Glomerular visceral epithelial cell (primary cell): ENCODE results near the gene MYO5A.
"Not testable (repeated sequence)": the region's sequence is repeated elsewhere in the genome, so short reads cannot be mapped to it uniquely, and the experiment has no call there.

ENCODE experiments used
- DNase-seq: peaks from one replicate; pipeline ENCODE4 v3.0.0-alpha.2; 2016; ENCODE audit errors: extremely low spot score

The MYO5A gene

DNA sequence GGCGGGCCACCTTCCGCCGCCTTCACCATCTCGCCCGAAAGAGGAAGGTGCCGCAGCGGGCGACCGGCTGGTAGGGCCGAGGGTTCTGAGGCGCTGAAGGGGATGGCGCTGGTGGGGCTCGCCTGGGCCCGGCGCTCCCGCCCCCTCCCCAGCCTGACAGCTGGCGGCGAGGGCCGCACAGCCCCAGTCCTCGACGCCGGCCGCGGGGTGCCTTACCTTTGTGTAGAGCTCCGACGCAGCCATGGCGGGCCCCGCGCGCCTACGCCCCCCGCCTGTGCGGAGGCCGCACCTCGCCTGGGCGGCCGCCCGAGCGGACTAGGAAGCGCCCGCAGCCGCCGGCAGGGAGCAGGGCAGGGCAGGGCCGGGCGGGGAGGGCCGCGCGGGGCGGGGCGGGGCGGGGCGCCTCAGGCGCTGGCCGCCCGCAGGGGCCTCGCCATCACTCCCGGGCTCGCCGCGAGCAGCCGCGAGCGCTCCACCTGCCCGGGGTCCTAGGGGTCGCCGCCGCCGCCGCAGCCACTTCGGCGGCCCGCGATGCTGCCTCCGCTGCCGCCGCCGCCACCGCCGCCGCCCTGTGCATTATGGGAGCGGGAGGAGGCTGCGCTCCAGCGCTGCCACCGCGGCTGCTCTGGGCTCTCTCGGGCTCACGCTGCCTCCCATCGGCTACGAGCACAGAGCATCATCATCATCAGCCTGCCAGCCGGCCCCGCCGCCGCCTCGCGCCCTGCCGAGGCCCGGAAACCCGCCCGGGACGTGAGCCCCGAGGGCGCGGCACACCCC, at the start of gene MYO5A:
Gene MYO5A, minus strand, starts transcription at position 317 of the 777 bp plus-strand sequence. Its CDS starts 74 bp downstream, at position 243.
- DNase-seq, result peak; percentile 79

GRCh38 chr15:52576692-52577091, 48.0 kb upstream of the MYO5A start:
- DNase-seq, result no peak

DNA sequence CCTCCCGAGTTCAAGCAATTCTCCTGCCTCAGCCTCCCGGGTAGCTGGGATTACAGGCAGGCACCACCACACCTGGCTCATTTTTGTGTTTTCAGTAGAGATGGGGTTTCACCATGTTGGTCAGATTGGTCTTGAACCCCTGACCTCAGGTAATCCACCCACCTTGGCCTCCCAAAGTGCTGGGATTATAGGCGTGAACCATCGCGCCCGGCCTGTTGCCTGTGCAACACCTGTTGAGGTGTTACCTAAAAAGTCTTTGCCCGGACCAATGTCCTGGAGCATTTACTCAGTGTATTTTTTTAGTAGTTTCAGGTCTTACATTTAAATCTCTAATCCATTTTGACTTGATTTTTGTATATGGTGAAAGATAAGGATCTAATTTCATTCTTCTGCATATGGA, 46.9 kb upstream of the MYO5A start:
- DNase-seq, result not testable (repeated sequence)

- DNase-seq, result no peak
These were observed 46.4 kb upstream of the MYO5A start for GRCh38 chr15:52575072-52575471.

DNA sequence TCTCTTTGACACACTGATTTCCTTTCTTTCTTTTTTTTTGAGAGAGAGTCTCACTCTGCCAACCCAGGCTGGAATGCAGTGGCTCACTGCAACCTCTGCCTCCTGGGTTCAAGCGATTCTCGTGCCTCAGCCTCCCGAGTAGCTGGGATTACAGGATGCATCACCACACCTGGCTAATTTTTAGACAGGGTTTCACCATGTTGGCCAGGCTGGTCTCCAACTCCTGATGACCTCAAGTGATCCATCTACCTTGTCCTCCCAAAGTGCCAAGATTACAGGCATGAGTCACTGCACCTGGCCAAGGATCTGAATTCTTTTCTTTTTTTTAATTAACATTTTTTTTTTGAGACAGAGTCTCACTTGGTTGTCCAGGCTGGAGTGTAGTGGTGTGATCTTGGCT, 45.9 kb upstream of the MYO5A start:
- not testable (repeated sequence) for DNase-seq

DNA sequence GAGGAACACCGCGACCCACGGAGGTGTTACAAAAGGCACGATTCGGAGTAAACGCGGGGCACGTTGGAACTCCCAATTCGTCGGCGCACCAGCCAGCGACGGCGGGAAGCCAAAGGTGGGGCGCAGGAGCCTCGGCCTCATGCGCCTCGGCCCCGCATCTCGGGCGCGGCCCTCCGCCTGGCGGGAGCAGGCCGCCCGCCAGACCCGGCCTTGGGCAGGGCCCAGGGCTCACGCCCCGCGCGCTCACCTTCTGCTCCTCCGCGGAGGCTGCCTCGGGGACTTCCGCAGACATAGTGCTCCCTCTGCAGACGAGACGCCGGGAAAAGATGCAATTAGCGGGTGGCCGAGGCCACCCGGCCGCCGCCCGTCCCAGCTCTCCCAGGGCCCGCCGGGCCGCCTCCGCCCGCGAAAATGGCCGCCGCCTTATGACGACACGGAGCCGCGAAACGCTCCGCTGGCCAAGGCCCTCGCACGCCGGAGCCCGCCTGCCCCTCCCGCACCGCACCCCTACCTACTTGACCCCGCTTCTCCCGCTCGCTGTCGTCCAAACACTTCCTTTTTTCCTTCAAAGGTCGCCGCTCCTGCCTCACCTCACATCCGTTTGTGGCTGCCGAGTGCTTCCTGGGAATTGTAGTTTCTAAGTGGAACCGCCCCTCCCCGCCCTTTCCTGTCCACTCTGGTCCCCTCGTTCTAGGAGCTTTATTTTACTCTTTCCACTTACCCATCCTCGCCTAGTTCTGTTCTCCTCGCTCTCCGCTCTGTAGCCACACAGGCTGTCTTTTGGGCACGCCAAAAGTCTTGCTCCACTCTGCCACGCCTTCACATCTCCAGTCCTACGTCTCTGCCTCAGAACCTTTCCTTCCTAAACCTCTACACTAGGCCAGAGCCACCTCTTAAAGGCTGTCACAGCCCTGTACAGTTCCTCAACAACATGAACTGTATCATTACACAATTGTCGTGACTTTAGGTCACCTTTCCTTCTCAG, 40.2 kb upstream of the MYO5A start, which contains the start of gene ARPP19:
Gene ARPP19, minus strand, starts transcription at position 430 of the 985 bp plus-strand sequence. Its CDS starts 138 bp downstream, at position 292.
- DNase-seq, result peak; percentile 95

GRCh38 chr15:52567871-52568600, 39.4 kb upstream of the MYO5A start:
- DNase-seq, result peak; percentile 36

DNA sequence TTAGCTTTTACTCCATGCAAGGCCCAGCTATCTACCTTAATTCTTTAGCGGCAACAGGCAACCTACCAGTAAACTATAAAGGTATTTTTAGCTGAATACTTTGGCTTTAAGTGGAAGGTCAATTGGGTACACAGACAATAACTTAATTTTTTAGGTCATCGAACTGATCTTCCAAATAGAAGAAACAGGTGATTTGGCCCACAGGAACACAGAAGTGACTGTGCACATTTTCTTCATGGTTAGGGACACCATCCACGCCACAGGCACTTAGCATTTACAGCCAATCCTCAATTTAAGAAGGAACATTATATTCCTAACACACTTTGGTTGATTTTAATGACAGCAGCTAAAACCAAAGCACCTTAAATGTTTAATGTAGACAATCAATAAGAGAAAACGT, 38.2 kb upstream of the MYO5A start:
- DNase-seq, result no peak

GRCh38 chr15:52565417-52566358, 37.0 kb upstream of the MYO5A start:
- DNase-seq, result not testable (repeated sequence)

- DNase-seq, result no peak
These were observed 34.9 kb upstream of the MYO5A start for GRCh38 chr15:52563501-52564060.

DNA sequence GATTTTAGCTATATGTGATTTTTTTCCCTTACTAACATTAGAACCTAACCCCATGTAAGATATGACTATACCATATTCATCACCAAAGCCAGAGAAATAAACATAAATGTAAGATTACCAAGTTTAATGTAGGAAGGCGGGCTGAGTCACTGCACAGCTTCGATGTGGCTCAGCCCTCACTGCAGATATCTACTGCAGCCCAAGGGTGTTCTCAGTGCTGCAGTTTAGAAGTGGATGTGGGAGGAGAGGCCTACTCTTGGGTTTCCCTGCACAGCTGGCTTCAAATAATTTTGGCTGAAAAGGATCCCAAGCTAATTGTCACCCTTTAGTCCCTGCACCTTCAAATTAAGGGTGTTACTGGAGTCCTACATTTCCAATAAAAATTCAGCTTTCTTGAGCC, 30.9 kb upstream of the MYO5A start:
- DNase-seq, result no peak

- no peak for DNase-seq
These were observed 30.3 kb upstream of the MYO5A start for GRCh38 chr15:52559022-52559421.

- peak; percentile 84 for DNase-seq
These were observed 29.5 kb upstream of the MYO5A start for GRCh38 chr15:52558196-52558595.

DNA sequence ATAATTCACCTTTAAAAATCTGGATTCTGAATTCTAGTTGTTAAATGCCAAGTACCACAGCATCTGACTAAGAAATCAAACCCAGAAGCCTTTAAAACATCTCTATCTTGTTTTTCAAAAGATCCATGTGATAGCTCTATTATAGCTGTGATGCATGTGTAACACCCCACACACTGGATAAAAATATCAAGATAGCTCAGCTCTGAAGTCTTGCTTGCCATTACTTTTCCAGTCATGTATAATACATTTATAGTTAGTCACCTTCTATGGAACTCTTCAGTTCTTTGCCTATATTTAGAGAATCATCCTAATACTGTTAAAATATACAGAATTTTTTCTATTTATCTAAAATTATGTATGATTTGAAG, 28.6 kb upstream of the MYO5A start:
- no peak for DNase-seq

GRCh38 chr15:52556524-52557273, 28.0 kb upstream of the MYO5A start:
- DNase-seq, result no peak

GRCh38 chr15:52552303-52552702, 23.6 kb upstream of the MYO5A start:
- no peak for DNase-seq

GRCh38 chr15:52551762-52552161, 23.1 kb upstream of the MYO5A start:
- DNase-seq, result no peak

DNA sequence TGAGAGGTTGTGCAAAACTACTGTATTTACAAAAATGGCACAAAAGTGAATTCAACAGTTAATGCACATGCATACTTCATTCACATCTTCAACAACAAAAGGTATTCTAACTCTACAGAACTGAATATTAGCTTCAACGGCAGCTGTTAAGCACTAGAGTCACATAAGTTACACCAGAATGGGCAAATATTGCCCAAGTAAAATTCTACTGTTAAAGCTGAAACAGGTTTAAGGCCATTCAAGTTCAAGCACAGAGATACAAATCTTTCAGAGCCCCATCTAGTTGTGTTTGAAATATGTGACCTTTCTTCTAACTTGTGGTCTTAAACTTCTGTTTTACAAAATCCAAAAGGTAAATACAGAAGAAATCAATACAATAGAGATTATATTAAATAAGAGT, 22.5 kb upstream of the MYO5A start:
- DNase-seq, result not testable (repeated sequence)

GRCh38 chr15:52546031-52546751, 17.5 kb upstream of the MYO5A start:
- DNase-seq, result no peak
